ENCODE results near the gene FAM149A.

The FAM149A gene

DNA sequence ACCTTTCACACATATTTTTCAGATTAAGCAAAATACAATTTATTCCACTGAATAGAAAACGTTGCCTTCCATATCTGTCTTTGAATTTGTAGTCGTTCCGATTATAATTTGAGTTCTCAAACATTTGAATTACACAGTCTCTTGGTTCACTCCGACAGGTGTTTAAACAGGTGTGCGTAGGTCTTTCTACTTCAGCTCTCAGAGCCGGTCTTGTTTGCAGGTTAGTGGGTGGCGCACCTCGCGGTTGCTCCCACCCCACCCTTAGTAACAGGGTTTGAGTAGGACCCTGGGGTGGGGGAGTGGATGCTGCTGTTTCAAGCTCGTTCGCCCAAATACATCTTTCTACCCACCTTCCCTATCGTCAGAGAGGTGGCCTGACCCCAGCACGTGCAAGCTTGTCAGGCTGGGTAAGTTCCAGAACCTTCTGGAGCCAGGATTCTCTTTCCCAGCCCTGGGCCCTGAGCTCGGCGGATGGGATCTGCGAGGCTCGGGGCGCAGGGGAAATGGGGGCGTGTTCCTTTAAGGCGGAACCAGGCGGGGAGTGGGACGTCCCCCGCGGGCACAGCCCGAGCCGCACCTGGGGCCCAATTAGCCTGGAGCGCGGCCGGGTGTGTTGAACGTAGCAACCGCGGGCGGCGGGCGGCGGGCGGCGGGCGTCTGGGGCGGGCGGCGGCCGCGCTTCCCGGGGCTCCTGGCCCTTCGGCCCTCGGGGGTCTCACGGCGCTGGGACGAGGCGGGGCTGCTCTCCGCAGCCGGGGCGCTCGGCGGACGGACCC lies at the start of gene FAM149A:
FAM149A (plus strand) TSS at position 591 of the 776 bp plus-strand sequence.
- TF ChIP-seq, protein P1, sequence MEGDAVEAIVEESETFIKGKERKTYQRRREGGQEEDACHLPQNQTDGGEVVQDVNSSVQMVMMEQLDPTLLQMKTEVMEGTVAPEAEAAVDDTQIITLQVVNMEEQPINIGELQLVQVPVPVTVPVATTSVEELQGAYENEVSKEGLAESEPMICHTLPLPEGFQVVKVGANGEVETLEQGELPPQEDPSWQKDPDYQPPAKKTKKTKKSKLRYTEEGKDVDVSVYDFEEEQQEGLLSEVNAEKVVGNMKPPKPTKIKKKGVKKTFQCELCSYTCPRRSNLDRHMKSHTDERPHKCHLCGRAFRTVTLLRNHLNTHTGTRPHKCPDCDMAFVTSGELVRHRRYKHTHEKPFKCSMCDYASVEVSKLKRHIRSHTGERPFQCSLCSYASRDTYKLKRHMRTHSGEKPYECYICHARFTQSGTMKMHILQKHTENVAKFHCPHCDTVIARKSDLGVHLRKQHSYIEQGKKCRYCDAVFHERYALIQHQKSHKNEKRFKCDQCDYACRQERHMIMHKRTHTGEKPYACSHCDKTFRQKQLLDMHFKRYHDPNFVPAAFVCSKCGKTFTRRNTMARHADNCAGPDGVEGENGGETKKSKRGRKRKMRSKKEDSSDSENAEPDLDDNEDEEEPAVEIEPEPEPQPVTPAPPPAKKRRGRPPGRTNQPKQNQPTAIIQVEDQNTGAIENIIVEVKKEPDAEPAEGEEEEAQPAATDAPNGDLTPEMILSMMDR (IDR thresholded peaks at IDR 0.05; ENCODE audit: low read depth, low read length, missing control alignments): no peak
- 0 out of 2 replicates have a peak within 1 kb of the TSS, but pooled peaks have one; percentile 4 for H3K4me3 ChIP-seq (replicated peaks; ENCODE audit: low read depth, low read length)
- no peak for DNase-seq (ENCODE audit: extremely low read depth, low read depth)

DNA sequence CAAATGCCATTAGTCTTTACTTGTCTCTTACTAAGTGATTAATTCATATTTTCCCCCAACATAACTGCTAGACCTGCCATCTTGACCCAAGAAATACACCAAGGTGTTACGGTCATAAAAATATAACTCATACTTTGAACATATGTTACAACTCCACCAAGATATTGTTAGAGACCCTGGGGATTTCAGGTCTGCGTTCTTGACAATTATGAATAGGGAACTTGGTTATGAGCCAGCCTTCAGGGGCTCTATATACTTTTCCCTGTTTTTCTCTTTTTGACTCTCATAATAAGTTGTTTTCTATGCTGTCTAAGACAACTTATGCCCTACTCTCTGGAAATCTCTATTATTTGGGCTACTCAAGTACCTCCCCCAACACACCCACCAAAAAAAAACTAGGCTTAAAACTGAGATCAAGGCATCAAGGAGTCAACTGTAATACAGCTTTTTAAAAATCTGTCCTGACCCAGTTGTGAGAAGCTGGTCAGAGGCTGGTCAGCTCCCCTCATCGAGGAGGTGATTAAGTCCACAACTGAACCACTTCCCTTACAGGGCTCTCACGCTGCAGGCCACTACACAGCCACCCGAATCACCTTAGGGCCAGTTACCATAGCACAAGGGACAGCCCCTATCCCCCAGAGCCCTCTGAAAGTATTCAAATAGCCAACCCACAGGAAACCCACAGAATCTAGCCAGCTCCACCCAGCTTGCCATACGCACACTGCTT lies 46.1 kb upstream of the FAM149A start:
- no peak overlapping the region for H3K4me3 ChIP-seq (replicated peaks; ENCODE audit: low read depth, low read length)
- DNase-seq (ENCODE audit: extremely low read depth, low read depth): no peak
- TF ChIP-seq, protein P1 (IDR thresholded peaks at IDR 0.05; ENCODE audit: low read depth, low read length, missing control alignments): no peak

DNA sequence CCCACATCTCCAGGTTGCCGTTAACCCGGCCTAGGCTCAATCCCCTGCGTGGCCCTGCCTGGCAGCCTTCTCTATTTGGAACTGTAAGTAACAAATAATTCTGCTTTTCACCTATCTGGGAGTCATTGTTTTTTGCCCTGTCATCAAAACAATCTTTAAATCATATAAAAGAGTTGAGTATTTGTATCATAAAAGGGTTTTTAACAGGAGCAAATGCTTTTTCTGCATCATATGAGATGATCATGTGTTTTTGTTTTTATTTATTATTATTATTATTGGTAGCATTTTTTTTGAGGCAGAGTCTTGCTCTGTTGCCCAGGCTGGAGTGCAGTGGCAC lies 45.6 kb upstream of the FAM149A start:
- no peak overlapping the region for H3K4me3 ChIP-seq (replicated peaks; ENCODE audit: low read depth, low read length)
- no peak for DNase-seq (ENCODE audit: extremely low read depth, low read depth)
- TF ChIP-seq, protein P1 (IDR thresholded peaks at IDR 0.05; ENCODE audit: low read depth, low read length, missing control alignments): no peak

DNA sequence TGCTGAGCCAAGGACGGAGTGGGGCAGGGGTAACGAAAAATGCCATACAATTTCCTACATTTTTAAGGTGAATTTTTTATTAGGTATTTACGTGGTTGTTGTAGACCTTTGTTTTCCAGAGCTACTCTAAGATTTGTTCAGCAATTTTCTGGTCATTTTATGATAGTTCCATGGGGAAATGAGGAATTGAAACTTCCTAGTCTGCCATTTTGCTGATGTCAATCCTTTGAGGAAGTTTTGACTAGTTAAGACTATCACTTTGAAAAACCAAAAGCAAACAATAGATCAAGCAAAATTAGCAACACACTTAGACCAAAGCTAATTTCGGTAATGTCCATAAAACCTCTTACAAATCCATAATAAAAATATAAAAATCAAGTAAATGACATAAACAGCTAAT lies 42.6 kb upstream of the FAM149A start:
- TF ChIP-seq, protein P1 (IDR thresholded peaks at IDR 0.05; ENCODE audit: low read depth, low read length, missing control alignments): no peak
- no peak for DNase-seq (ENCODE audit: extremely low read depth, low read depth)

DNA sequence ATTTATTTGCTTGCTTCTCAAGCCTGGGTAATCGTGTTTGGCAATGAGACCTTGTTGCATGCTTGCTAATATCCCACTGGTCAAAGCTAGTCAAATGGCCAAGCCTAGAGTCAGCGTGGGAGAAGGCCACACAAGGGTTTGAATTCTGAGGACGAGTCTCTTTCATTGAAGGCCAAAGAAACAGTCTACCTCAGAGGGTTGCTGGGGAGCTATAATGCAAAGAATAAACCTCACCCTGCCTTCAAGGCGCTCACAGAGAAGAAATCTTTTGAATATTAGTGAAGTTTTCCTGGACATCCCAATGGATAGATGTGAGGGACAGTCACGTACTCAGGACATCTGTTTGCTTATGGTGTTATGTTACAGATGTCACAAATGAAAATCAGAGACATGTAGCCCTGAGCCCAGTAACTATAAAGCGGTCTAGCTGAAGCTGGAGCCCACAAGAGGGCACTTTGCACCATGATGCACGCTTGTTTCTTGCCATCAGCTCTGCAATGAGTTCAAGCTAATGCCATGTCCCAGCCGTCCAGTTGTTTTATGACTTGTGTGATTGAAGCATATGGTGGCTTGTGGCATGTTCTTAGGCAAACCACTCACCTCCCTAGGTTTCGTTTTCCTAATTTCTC lies 36.6 kb upstream of the FAM149A start:
- TF ChIP-seq, protein P1 (IDR thresholded peaks at IDR 0.05; ENCODE audit: low read depth, low read length, missing control alignments): peak; percentile 36
- peak; percentile 40 for DNase-seq (ENCODE audit: extremely low read depth, low read depth)
- no peak overlapping the region for H3K4me3 ChIP-seq (replicated peaks; ENCODE audit: low read depth, low read length)

More for the DNA sequence above, 42.6 kb upstream of the FAM149A start:
- H3K4me3 ChIP-seq (replicated peaks; ENCODE audit: low read depth, low read length): no peak overlapping the region

DNA sequence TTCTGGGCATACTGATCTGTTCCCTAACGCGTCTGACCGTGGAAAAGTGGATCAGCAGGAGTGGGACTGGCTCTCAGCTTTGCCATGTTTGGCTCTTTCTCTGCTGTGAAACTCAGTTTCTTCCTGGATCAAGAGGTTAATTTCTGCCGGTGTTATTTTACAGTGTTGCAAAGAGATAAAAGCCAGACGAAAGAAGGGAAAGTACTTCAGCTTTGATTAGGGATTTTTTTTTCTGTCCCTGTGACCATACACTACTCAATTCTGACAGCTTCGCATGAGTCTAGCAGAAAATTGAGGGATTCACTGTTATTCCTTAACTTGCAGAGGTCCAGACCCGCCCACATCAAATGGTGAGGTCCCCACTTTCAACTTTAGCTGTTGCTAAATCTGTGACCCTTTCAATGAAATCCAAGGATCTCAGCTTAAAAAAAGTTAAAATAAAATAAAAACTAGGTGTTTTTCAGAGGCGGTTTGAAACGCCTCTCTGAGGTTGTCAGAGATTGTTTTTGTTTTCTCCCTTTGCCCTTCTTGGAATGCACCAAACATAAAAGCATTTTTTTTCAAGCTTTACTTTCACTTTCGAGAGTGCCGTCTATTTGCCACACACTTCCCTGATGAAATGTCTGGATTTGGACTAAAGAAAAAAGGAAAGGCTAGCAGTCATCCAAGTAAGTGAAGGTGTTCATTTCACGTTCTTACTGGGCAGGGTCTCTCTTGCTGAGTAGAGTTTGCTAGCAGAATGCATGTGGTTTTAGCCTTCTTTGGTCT lies 35.7 kb upstream of the FAM149A start, which contains the start of gene TLR3:
TLR3 (plus strand) TSS at position 576 of the 768 bp plus-strand sequence. CDS start 7,464 bp downstream, outside the sequence.
- H3K4me3 ChIP-seq (replicated peaks; ENCODE audit: low read depth, low read length): peak within 1 kb of the TSS; percentile 45
- no peak for DNase-seq (ENCODE audit: extremely low read depth, low read depth)
- TF ChIP-seq, protein P1 (IDR thresholded peaks at IDR 0.05; ENCODE audit: low read depth, low read length, missing control alignments): no peak

All from HFF-Myc (cell line).